GM18505 (cell line): ENCODE data around the gene IL31RA.
"Not testable (repeated sequence)": the region's sequence is repeated elsewhere in the genome, so short reads cannot be mapped to it uniquely, and the experiment has no call there.

Source experiments
- ATAC-seq: cut with Tn5 transposase; IDR thresholded peaks from one replicate; pipeline ENCODE4 v1.9.1; 2021; ENCODE audit not compliant: unreplicated experiment
- POLR2A ChIP-seq: IDR thresholded peaks from 4 replicates; pipeline ENCODE4 v1.6.1; 2011; ENCODE audit warnings: borderline replicate concordance; ENCODE audit not compliant: insufficient read depth, insufficient read length; ENCODE audit errors: extremely low read depth

Gene IL31RA

GRCh38 chr5:55933377-55934114 lies 82.4 kb downstream of the IL31RA start:
- no peak for ATAC-seq
- TF ChIP-seq POLR2A = no peak

- no peak for TF ChIP-seq POLR2A
- no peak for ATAC-seq
Measured at GRCh38 chr5:55934115-55934613, 83.0 kb downstream of the IL31RA start.

GRCh38 chr5:55934720-55935119 lies 83.6 kb downstream of the IL31RA start:
- no peak for TF ChIP-seq POLR2A
- no peak for ATAC-seq

- no peak for TF ChIP-seq POLR2A
- ATAC-seq = no peak
Measured at GRCh38 chr5:55935371-55935770, 84.2 kb downstream of the IL31RA start.

GRCh38 chr5:55936100-55936693 lies 85.0 kb downstream of the IL31RA start:
- ATAC-seq = no peak
- TF ChIP-seq POLR2A = no peak

- ATAC-seq = not testable (repeated sequence)
Measured at GRCh38 chr5:55937598-55937997, 86.4 kb downstream of the IL31RA start.

- ATAC-seq = not testable (repeated sequence)
Measured at GRCh38 chr5:55941154-55941553, 90.0 kb downstream of the IL31RA start.

- no peak for TF ChIP-seq POLR2A
- no peak for ATAC-seq
Measured at GRCh38 chr5:55959208-55959607, 108.1 kb downstream of the IL31RA start.

GRCh38 chr5:55960779-55961178 lies 109.6 kb downstream of the IL31RA start:
- ATAC-seq = no peak
- TF ChIP-seq POLR2A = no peak

GRCh38 chr5:55965525-55965924 lies 114.4 kb downstream of the IL31RA start:
- no peak for TF ChIP-seq POLR2A
- no peak for ATAC-seq

- ATAC-seq = no peak
- TF ChIP-seq POLR2A = no peak
Measured at GRCh38 chr5:55966284-55966683, 115.1 kb downstream of the IL31RA start.

- no peak for TF ChIP-seq POLR2A
Measured at GRCh38 chr5:55969956-55970355, 118.8 kb downstream of the IL31RA start.

More at GRCh38 chr5:55969956-55970355, 118.8 kb downstream of the IL31RA start:
- no peak for ATAC-seq
